Measurements from ENCODE around the gene ATXN1. TPM values are rescaled to one million over a fixed set of nuclear protein-coding genes. Genes with fewer than 3 reads are reported as not detected.
"Not testable (repeated sequence)": the region's sequence is repeated elsewhere in the genome, so short reads cannot be mapped to it uniquely, and the experiment has no call there.

Gene ATXN1
- total RNA-seq, 1 experiment from 2014 or later: 19.7 TPM

DNA sequence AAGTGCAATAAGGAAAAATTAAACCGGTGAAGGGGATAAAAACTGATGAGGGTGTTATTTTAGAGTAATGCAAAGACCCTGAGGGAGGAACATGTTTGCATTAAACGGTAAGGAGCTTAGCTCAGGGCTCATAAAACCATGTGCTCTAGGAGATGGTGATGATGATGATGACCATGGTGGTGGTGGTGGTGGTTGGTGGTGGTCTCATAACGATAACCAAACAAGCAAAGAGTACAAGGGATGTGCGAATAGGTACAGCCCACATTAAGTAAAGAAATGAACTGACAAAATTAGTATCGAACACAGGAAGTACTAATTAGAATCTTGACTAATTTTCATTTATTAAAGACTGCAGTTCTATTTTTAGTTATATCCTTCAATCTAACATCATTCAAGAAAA lies 139.1 kb downstream of the ATXN1 start:
- Mint-ChIP-seq H3K4me3 (ENCODE audit: low read depth, unreplicated experiment) (no peak overlapping the region), H3K4me1 (ENCODE audit: low read depth, unreplicated experiment) (no peaks in the 10 kb centered on the region), H3K9me3 (ENCODE audit: low read depth, unreplicated experiment) (no peaks in the 10 kb centered on the region), H3K27me3 (ENCODE audit: unreplicated experiment) (no peaks in the 10 kb centered on the region), H3K27ac (ENCODE audit: unreplicated experiment) (no peak overlapping the region), H3K36me3 (ENCODE audit: insufficient read depth, unreplicated experiment) (peaks cover 3% of the 10 kb centered on the region)
- DNase-seq: no peak
- CTCF ChIA-PET: no interaction called here
- no TSS peak for BruUV-seq (replicated peaks)
- intact Hi-C loops (cut with micrococcal nuclease; ENCODE audit: unreplicated experiment): no loop called here
- TF ChIP-seq, protein P1, sequence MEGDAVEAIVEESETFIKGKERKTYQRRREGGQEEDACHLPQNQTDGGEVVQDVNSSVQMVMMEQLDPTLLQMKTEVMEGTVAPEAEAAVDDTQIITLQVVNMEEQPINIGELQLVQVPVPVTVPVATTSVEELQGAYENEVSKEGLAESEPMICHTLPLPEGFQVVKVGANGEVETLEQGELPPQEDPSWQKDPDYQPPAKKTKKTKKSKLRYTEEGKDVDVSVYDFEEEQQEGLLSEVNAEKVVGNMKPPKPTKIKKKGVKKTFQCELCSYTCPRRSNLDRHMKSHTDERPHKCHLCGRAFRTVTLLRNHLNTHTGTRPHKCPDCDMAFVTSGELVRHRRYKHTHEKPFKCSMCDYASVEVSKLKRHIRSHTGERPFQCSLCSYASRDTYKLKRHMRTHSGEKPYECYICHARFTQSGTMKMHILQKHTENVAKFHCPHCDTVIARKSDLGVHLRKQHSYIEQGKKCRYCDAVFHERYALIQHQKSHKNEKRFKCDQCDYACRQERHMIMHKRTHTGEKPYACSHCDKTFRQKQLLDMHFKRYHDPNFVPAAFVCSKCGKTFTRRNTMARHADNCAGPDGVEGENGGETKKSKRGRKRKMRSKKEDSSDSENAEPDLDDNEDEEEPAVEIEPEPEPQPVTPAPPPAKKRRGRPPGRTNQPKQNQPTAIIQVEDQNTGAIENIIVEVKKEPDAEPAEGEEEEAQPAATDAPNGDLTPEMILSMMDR (IDR thresholded peaks at IDR 0.05; ENCODE audit: unreplicated experiment): no peak

GRCh38 chr6:16621002-16621401 lies 140.3 kb downstream of the ATXN1 start:
- Mint-ChIP-seq H3K4me3 (ENCODE audit: low read depth, unreplicated experiment) (no peak overlapping the region), H3K36me3 (ENCODE audit: insufficient read depth, unreplicated experiment) (peaks cover 3% of the 10 kb centered on the region), H3K4me1 (ENCODE audit: low read depth, unreplicated experiment) (no peaks in the 10 kb centered on the region), H3K27ac (ENCODE audit: unreplicated experiment) (no peak overlapping the region), H3K9me3 (ENCODE audit: low read depth, unreplicated experiment) (no peaks in the 10 kb centered on the region), H3K27me3 (ENCODE audit: unreplicated experiment) (no peaks in the 10 kb centered on the region)
- TF ChIP-seq, protein P1 (IDR thresholded peaks at IDR 0.05; ENCODE audit: unreplicated experiment): no peak
- intact Hi-C loops (cut with micrococcal nuclease; ENCODE audit: unreplicated experiment): no loop called here
- CTCF ChIA-PET: no interaction called here
- no TSS peak for BruUV-seq (replicated peaks)
- DNase-seq: no peak

DNA sequence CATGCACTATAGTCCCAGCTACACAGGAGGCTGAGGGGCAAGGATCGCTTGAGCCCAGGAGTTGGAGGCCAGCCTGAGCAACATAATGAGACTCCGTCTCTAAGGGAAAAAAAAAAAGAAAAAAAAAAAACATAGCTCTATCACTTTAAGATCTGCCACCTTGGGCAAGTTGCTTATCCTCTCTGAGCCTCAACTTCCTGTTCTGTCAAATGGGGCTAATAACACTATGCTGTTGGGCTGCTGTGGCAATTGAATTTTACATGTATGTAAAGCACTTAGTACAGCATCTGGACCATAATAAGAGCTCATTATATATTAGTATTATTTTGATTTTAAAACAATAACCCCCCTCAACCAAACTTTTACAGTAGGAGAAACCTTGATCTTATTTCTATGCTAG lies 141.5 kb downstream of the ATXN1 start:
- TF ChIP-seq, protein P1 (IDR thresholded peaks at IDR 0.05; ENCODE audit: unreplicated experiment): no peak
- intact Hi-C loops (cut with micrococcal nuclease; ENCODE audit: unreplicated experiment): no loop called here
- BruUV-seq (replicated peaks): no TSS peak
- Mint-ChIP-seq H3K4me1 (ENCODE audit: low read depth, unreplicated experiment) (no peaks in the 10 kb centered on the region), H3K9me3 (ENCODE audit: low read depth, unreplicated experiment) (no peaks in the 10 kb centered on the region), H3K4me3 (ENCODE audit: low read depth, unreplicated experiment) (no peak overlapping the region), H3K36me3 (ENCODE audit: insufficient read depth, unreplicated experiment) (peaks cover 3% of the 10 kb centered on the region), H3K27ac (ENCODE audit: unreplicated experiment) (no peak overlapping the region), H3K27me3 (ENCODE audit: unreplicated experiment) (no peaks in the 10 kb centered on the region)
- CTCF ChIA-PET: no interaction called here
- no peak for DNase-seq

GRCh38 chr6:16618962-16619361 lies 142.3 kb downstream of the ATXN1 start:
- H3K36me3 Mint-ChIP-seq (ENCODE audit: insufficient read depth, unreplicated experiment): no peaks in the 10 kb centered on the region
- DNase-seq: no peak
- TF ChIP-seq, protein P1 (IDR thresholded peaks at IDR 0.05; ENCODE audit: unreplicated experiment): no peak
- CTCF ChIA-PET: no interaction called here
- no peaks in the 10 kb centered on the region for H3K9me3 Mint-ChIP-seq (ENCODE audit: low read depth, unreplicated experiment)
- intact Hi-C loops (cut with micrococcal nuclease; ENCODE audit: unreplicated experiment): no loop called here
- no TSS peak for BruUV-seq (replicated peaks)
- no peak overlapping the region for H3K27ac Mint-ChIP-seq (ENCODE audit: unreplicated experiment)
- H3K27me3 Mint-ChIP-seq (ENCODE audit: unreplicated experiment): no peaks in the 10 kb centered on the region
- H3K4me3 Mint-ChIP-seq (ENCODE audit: low read depth, unreplicated experiment): no peak overlapping the region
- H3K4me1 Mint-ChIP-seq (ENCODE audit: low read depth, unreplicated experiment): no peaks in the 10 kb centered on the region

DNA sequence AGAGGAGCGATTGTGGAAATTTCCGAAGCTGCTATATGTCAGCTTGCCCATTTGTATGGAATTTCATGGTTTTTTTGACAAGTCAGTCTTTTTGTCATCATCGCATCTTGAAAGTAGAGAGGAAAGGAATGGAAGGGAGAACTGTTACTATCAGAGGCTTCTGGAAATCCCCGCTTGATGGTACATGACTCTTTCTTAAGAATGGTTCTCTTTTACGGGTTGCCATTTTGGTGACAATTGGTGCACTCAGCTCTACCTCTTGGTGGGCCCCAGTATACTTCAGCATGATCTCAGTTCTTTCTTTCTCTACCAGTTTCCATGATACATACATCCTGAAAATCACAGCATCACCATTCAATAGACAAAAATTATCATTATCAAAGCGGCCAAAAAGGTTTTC lies 146.0 kb downstream of the ATXN1 start:
- intact Hi-C loops (cut with micrococcal nuclease; ENCODE audit: unreplicated experiment); H3K4me1 Mint-ChIP-seq (ENCODE audit: low read depth, unreplicated experiment); H3K36me3 Mint-ChIP-seq (ENCODE audit: insufficient read depth, unreplicated experiment); BruUV-seq (replicated peaks); H3K27me3 Mint-ChIP-seq (ENCODE audit: unreplicated experiment); DNase-seq; H3K9me3 Mint-ChIP-seq (ENCODE audit: low read depth, unreplicated experiment); H3K27ac Mint-ChIP-seq (ENCODE audit: unreplicated experiment); H3K4me3 Mint-ChIP-seq (ENCODE audit: low read depth, unreplicated experiment); CTCF ChIA-PET: not testable (repeated sequence)

DNA sequence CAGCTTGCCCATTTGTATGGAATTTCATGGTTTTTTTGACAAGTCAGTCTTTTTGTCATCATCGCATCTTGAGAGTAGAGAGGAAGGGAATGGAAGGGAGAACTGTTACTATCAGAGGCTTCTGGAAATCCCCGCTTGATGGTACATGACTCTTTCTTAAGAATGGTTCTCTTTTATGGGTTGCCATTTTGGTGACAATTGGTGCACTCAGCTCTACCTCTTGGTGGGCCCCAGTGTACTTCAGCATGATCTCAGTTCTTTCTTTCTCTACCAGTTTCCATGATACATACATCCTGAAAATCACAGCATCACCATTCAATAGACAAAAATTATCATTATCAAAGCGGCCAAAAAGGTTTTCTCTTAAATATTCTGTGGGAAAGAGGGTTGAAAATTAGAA lies 147.1 kb downstream of the ATXN1 start:
- BruUV-seq (replicated peaks); DNase-seq; H3K27me3 Mint-ChIP-seq (ENCODE audit: unreplicated experiment); H3K4me3 Mint-ChIP-seq (ENCODE audit: low read depth, unreplicated experiment); H3K27ac Mint-ChIP-seq (ENCODE audit: unreplicated experiment); intact Hi-C loops (cut with micrococcal nuclease; ENCODE audit: unreplicated experiment); H3K9me3 Mint-ChIP-seq (ENCODE audit: low read depth, unreplicated experiment); H3K36me3 Mint-ChIP-seq (ENCODE audit: insufficient read depth, unreplicated experiment); H3K4me1 Mint-ChIP-seq (ENCODE audit: low read depth, unreplicated experiment): not testable (repeated sequence)
- CTCF ChIA-PET: interaction anchor here (0.6 to 0.7 kb wide), 2 partner anchors 124 to 240 kb away, joined by 3 to 7 read pairs; no protein-coding TSS in a partner anchor

- DNase-seq; H3K4me1 Mint-ChIP-seq (ENCODE audit: low read depth, unreplicated experiment); intact Hi-C loops (cut with micrococcal nuclease; ENCODE audit: unreplicated experiment); H3K27ac Mint-ChIP-seq (ENCODE audit: unreplicated experiment); H3K36me3 Mint-ChIP-seq (ENCODE audit: insufficient read depth, unreplicated experiment); H3K27me3 Mint-ChIP-seq (ENCODE audit: unreplicated experiment); H3K4me3 Mint-ChIP-seq (ENCODE audit: low read depth, unreplicated experiment); H3K9me3 Mint-ChIP-seq (ENCODE audit: low read depth, unreplicated experiment); BruUV-seq (replicated peaks): not testable (repeated sequence)
- CTCF ChIA-PET: interaction anchor here (0.6 to 0.7 kb wide), 2 partner anchors 123 to 240 kb away, joined by 3 to 7 read pairs; no protein-coding TSS in a partner anchor
These were observed 147.8 kb downstream of the ATXN1 start for GRCh38 chr6:16613504-16613903.

Data from Calu3 (cell line).